Loucy (cell line): ENCODE data around the gene PASD1.

Experiments used
- H2AFZ ChIP-seq: fragments of 200-600 bp; sonication (generic); 2 replicates; pipeline ENCODE4 v1.6.0; 2016; ENCODE audit warnings: antibody characterized with exemption, mild to moderate bottlenecking, low read length, moderate library complexity
- H3F3A ChIP-seq: fragments of 200-600 bp; 2 replicates; pipeline ENCODE4 v1.6.0; 2016; ENCODE audit warnings: antibody characterized with exemption, low read depth, mild to moderate bottlenecking
- H3K27me3 ChIP-seq: fragments of 200-600 bp; sonication (generic); 2 replicates; pipeline ENCODE4 v1.6.1; 2014; ENCODE audit warnings: low read length, mild to moderate bottlenecking; ENCODE audit not compliant: insufficient read depth, poor library complexity, severe bottlenecking
- H3K36me3 ChIP-seq: fragments of 200-600 bp; sonication (generic); 2 replicates; pipeline ENCODE4 v1.6.1; 2016; ENCODE audit warnings: low read length; ENCODE audit not compliant: insufficient read depth
- H3K4me1 ChIP-seq: fragments of 200-600 bp; sonication (generic); 2 replicates; pipeline ENCODE4 v1.5.1; 2014; ENCODE audit warnings: low read length, mild to moderate bottlenecking; ENCODE audit not compliant: insufficient read depth, poor library complexity, severe bottlenecking
- H3K4me2 ChIP-seq: fragments of 200-600 bp; sonication (generic); 2 replicates; pipeline ENCODE4 v1.6.0; 2014; ENCODE audit warnings: antibody characterized with exemption, low read length, low read depth, mild to moderate bottlenecking; ENCODE audit not compliant: poor library complexity, severe bottlenecking
- H3K4me3 ChIP-seq: fragments of 200-600 bp; sonication (generic); 2 replicates; pipeline ENCODE4 v1.5.1; 2014; ENCODE audit warnings: low read length, mild to moderate bottlenecking, mixed read lengths; ENCODE audit not compliant: poor library complexity, severe bottlenecking
- H3K79me2 ChIP-seq: fragments of 200-600 bp; sonication (generic); 2 replicates; pipeline ENCODE4 v1.6.1; 2014; ENCODE audit warnings: low read length; ENCODE audit not compliant: insufficient read depth
- H3K9ac ChIP-seq: fragments of 200-600 bp; sonication (generic); 2 replicates; pipeline ENCODE4 v1.6.0; 2014; ENCODE audit warnings: mild to moderate bottlenecking, low read depth, low read length, moderate library complexity; ENCODE audit not compliant: poor library complexity, severe bottlenecking
- H3K9me2 ChIP-seq: fragments of 200-600 bp; sonication (generic); replicated peaks from 2 replicates; pipeline ENCODE4 v1.6.1; 2016; ENCODE audit warnings: low read depth, low read length, mixed read lengths
- H3K9me3 ChIP-seq: fragments of 200-600 bp; sonication (generic); 2 replicates; pipeline ENCODE4 v1.6.1; 2014; ENCODE audit warnings: mild to moderate bottlenecking, antibody characterized with exemption, low read length, low read depth; ENCODE audit not compliant: insufficient read depth
- H4K20me1 ChIP-seq: fragments of 200-600 bp; sonication (generic); 2 replicates; pipeline ENCODE4 v1.6.0; 2014; ENCODE audit warnings: antibody characterized with exemption, low read length, mild to moderate bottlenecking; ENCODE audit not compliant: insufficient read depth, poor library complexity, severe bottlenecking
- EZH2phosphoT487 ChIP-seq: fragments of 200-600 bp; IDR thresholded peaks from 2 replicates; pipeline ENCODE4 v1.6.1; 2018; ENCODE audit warnings: antibody characterized with exemption, mild to moderate bottlenecking, moderate library complexity, borderline replicate concordance
- TF ChIP-seq, protein P1 (sequence below): fragments of 200-600 bp; sonication (generic); conservative IDR thresholded peaks from 2 replicates; pipeline ENCODE4 v1.5.1; 2014; ENCODE audit warnings: mild to moderate bottlenecking, antibody characterized with exemption, low read length

PASD1 gene

DNA sequence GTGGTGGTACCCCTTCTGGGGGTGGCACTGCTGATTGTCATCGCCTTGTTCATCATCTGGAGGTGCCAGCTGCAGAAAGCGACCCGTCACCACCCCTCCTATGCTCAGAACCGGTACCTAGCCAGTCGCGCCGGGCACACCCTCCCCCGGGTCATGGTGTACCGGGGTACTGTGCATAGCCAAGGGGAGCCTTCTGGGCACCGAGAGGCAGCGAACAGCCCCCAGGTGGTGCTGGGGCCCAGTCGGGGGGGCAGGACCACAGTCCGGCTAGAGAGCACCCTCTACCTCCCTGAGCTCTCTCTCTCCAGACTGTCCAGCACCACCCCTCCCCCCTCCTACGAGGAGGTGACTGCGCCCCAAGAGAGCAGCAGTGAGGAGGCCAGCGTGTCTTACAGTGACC is 137.1 kb downstream of the PASD1 start:
- TF ChIP-seq, protein P1, sequence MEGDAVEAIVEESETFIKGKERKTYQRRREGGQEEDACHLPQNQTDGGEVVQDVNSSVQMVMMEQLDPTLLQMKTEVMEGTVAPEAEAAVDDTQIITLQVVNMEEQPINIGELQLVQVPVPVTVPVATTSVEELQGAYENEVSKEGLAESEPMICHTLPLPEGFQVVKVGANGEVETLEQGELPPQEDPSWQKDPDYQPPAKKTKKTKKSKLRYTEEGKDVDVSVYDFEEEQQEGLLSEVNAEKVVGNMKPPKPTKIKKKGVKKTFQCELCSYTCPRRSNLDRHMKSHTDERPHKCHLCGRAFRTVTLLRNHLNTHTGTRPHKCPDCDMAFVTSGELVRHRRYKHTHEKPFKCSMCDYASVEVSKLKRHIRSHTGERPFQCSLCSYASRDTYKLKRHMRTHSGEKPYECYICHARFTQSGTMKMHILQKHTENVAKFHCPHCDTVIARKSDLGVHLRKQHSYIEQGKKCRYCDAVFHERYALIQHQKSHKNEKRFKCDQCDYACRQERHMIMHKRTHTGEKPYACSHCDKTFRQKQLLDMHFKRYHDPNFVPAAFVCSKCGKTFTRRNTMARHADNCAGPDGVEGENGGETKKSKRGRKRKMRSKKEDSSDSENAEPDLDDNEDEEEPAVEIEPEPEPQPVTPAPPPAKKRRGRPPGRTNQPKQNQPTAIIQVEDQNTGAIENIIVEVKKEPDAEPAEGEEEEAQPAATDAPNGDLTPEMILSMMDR, result no peak
- no peak for TF ChIP-seq EZH2phosphoT487
- no peaks in the 10 kb centered on the region for H3K9me3 ChIP-seq
- no peaks in the 10 kb centered on the region for H3F3A ChIP-seq

DNA sequence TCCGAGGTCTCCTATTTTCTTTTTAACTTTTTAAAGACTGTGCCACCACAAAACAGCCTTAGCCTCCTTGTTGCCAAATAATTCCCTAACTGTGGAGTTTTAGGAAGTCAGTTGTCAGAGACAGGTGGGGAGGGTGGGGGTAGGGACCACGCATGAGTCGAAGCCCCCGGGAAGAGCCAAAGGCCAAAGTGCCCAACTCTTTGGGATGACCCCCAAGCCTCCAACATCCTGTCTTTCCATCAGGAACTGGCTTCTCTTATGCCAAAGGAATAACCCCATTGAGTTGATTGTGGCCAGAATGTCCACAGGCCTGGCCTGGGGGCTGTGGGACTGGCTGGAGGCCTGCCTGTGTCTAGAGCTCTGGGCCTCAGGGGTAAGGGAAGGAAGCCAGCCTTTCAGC is 137.6 kb downstream of the PASD1 start:
- TF ChIP-seq EZH2phosphoT487, result no peak
- TF ChIP-seq, protein P1, result no peak
- no peaks in the 10 kb centered on the region for H3K36me3 ChIP-seq

More for the DNA sequence above, 137.1 kb downstream of the PASD1 start:
- Histone ChIP-seq H3K9me2 (no peaks in the 10 kb centered on the region), H3K36me3 (no peaks in the 10 kb centered on the region), H3K4me3 (no peak overlapping the region), H3K4me1 (no peaks in the 10 kb centered on the region), H3K27me3 (no peaks in the 10 kb centered on the region), H3K79me2 (no peaks in the 10 kb centered on the region), H3K4me2 (no peak overlapping the region), H4K20me1 (no peaks in the 10 kb centered on the region), H2AFZ (no peak overlapping the region), H3K9ac (no peak overlapping the region)

GRCh38 chrX:151701531-151701930 is 138.1 kb downstream of the PASD1 start:
- Histone ChIP-seq H3K9me2 (no peaks in the 10 kb centered on the region), H3K27me3 (no peaks in the 10 kb centered on the region), H2AFZ (no peak overlapping the region), H3K9ac (no peak overlapping the region), H3K79me2 (no peaks in the 10 kb centered on the region), H3K4me2 (no peak overlapping the region), H3F3A (no peaks in the 10 kb centered on the region), H3K4me1 (no peaks in the 10 kb centered on the region), H3K36me3 (no peaks in the 10 kb centered on the region), H3K9me3 (no peaks in the 10 kb centered on the region), H3K4me3 (no peak overlapping the region), H4K20me1 (no peaks in the 10 kb centered on the region)
- TF ChIP-seq EZH2phosphoT487, result no peak
- TF ChIP-seq, protein P1, result no peak

More for the DNA sequence above, 137.6 kb downstream of the PASD1 start:
- H3K9me3 ChIP-seq, result no peaks in the 10 kb centered on the region
- H4K20me1 ChIP-seq, result no peaks in the 10 kb centered on the region
- no peaks in the 10 kb centered on the region for H3K27me3 ChIP-seq
- H3K9ac ChIP-seq, result no peak overlapping the region
- no peaks in the 10 kb centered on the region for H3K79me2 ChIP-seq
- no peak overlapping the region for H2AFZ ChIP-seq
- H3K9me2 ChIP-seq, result no peaks in the 10 kb centered on the region
- H3K4me1 ChIP-seq, result no peaks in the 10 kb centered on the region
- H3K4me3 ChIP-seq, result no peak overlapping the region
- H3F3A ChIP-seq, result no peaks in the 10 kb centered on the region
- H3K4me2 ChIP-seq, result no peak overlapping the region
